EL (cell line): Measurements from ENCODE around the gene IGFBP7.
A peak's percentile ranks its signal among the peaks of the same experiment; 100 is the strongest.

Source experiments
- DNase-seq: peaks from one replicate; pipeline ENCODE4 v3.0.0-alpha.2; 2016

Gene IGFBP7

GRCh38 chr4:57093845-57094831 is 16.0 kb downstream of the IGFBP7 start:
- peak; percentile 47 for DNase-seq

DNA sequence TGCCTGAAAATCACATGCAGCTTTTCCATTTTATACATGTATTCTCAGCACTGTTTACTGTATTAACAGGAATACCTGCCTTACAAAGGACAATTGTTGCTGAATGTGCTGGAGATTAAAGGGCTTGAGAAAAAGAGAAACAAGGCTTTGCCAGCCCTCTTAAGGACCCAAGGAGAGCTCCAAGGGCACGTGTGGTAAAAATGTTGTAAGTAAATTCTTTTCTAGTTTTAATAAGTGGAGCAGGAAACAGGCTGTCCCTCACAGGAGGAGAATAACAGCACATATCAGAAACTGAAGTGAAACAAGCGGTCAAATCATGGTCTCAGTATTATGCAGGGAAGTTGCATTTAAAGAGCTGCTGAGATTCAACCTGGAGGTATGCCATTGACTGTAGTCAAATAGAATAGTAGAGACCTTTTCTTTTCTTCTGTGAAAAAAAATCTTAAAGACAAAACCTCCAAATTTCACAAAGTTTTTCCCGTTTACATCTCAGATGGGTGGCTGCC is 18.5 kb downstream of the IGFBP7 start:
- no peak for DNase-seq

- no peak for DNase-seq
These were observed 20.1 kb downstream of the IGFBP7 start for GRCh38 chr4:57090079-57090478.

- no peak for DNase-seq
These were observed 20.6 kb downstream of the IGFBP7 start for GRCh38 chr4:57089549-57089948.

DNA sequence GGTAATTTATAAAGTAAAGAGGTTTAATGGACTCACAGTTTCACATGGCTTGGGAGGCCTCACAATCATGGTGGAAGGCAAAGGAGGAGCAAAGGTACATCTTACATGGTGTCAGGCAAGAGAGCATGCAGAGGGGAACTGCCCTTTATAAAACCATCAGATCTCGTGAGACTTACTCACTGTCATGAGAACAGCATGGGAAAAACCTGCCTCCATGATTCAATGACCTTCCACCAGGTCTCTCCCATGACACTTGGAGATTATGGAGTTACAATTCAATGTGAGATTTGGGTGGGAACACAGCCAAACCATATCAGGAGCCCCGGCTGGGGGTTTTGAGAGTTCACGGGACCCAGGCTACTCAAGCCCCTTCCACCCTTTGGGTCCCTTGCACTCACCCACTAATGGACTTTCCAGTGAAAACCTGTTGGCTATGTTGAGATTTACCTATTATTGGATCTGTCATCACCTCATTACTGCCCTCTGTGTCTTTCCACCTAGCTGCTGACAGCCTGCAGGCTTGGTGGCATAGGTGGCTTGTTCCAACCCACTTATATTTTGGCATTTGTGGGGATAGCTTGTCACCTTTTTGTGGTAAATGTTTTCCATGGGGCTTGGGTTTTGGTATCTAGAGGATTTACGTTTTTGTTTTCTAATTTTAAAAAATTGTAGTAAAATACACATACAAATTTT is 24.0 kb downstream of the IGFBP7 start:
- no peak for DNase-seq

DNA sequence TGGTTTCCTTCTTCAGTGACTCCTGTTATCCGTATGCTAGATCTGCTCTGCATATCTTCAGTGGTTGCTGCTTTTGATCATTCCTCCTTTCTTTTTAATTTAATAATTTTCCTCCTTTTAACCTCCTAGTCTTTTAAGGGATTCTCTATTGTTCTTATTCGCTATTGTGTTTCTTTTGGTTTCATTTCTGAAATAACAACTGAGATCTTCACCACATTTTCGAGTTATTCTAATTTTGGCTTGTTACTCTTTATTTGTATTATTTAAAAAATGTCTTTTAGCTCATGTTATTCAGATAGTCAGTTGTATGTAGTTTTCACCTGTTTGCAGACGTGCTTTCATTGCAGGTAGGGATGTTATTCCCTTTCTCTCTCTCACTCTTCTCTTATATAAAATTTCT is 24.9 kb downstream of the IGFBP7 start:
- no peak for DNase-seq

DNA sequence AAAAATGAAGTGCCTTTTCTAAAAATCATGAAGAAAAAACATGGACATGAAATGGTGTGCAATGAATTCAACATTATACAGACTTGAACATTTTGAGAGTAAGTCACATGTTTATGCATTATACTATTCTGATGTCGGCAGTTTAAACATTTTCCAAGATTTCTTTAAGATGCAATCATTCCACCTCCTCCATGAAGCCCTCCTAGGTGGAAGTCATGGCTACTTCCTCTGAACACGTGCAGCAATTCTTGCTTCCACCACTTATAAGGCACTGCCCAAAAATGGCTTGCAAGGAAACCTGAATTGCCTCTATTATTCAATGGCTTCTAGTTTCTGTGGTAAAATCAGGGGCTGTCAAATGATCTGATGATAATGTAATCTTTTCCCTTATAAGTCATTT is 25.8 kb downstream of the IGFBP7 start:
- no peak for DNase-seq

- no peak for DNase-seq
These were observed 27.1 kb downstream of the IGFBP7 start for GRCh38 chr4:57083090-57083489.

DNA sequence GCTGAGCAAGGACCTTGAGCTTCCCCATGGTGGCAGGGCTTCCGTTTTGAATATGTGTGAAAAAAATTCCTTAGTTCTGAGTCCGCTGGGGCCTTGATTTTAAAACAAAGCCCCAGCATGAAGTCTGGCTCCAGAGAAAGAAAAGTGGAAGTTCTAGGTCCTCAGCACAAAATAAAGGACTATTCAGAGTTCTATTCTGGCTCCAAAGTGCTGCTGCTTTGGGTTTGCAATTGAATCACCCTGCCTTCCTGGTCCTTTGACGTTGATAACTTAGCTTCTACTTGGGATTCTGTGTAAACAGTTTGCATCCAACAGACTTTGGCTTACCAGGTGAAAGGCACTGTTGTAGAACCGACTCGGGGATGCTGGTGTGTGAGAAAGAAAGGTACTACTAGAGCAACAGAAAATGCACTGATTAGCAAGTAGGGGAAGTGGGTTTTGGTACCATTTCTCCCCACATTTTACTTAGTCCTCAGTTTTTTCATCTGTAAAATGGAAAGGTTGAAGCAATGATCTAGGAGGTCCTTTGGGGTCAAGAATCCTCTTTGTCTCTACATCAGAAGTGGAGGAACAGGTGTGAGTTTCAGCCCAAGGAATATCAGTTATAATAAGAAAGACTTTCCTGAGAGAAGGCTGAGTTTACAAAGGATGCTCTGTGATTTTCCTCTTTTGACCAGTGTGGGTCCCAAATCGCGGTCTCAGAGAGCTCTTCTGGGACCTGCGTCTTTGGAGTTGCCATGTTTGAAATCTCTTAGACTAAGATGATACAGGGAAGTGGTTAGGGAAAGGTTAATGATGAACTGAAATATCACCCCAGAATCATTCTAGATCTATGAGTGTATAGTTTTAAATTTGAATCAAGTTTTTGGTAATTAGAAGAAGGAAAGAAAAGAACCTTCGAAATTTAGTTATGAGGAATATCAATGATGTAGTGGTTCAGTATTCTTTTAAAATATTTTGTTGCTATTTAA is 28.2 kb downstream of the IGFBP7 start:
- DNase-seq, result no peak

DNA sequence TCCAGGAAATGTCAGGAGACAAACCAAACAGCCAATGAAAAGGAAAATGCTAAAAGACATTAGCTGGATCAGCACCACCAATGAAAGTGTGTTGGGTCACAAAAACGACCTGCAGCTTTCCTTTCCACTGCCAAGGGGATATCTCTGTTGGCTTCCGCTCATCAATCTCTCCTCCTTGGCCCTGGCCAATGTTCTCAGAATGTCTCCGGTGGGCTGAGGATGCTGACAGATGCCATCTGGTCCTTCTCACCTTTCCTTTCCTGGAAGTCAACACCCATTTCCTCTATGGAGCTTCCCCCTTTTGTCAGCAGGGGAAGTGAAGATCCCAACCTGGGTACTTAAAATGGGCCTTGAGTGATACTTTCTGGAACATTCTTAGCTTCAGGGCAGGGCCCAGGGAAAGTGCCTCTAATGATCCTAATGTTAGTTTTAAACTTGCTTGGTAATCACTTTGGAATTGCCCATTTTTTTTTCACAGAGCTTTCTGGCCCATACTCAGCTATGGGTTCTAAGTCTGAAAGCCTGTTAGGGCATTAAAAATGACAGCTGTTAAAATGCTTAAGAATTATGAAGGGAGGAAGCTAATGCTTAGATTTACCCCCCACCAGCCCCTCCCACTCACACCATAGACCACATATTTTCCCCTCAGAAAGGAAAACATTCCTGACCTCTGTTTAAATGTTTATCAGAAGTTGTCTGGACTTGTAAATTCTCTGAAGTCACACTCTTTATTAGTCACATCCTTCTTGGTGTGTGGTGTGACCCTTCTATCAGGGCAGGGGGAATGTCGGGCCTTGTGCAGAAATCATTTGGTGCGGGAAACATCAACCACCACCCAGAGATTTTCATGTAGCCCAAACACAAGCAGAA is 29.2 kb downstream of the IGFBP7 start:
- DNase-seq, result peak; percentile 97

DNA sequence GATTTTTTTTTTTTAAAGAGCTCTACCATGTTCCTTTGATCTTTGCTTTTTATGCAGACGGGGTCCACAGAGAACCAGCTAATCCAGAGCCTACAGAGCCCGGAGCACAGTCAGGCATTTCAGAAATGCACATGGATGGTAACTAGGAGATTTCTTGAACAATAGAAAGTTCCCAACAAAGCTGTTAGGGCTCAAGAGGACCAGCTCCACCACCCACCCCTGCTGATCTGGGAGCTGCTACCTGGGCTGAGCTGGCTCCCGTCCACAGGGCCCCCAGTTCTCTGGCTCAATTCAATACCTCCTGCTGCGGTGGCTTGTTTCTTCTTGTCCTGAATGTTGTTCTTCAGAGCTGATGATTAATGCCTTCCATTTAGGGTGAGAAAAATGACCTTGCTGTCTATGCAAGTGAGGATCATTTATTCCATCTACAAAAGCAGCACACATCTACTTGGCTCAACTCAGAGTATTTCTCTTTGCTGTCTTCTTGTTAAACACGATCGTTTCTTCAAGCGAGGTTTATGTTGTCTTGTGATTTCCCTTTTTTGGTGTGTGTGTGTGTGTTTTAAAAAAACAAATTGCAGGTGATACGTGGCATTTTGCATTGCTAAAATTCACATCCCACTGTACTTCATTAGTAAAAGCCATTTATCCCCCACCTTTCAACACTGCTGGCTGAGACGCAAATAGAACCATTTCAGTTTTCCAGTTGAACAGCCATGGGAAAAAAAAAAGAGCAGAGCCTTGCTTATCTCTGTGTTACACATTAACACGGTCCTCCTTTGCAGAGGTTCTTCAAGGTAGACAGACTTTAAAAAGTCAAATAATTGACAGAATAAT is 31.3 kb downstream of the IGFBP7 start:
- no peak for DNase-seq

DNA sequence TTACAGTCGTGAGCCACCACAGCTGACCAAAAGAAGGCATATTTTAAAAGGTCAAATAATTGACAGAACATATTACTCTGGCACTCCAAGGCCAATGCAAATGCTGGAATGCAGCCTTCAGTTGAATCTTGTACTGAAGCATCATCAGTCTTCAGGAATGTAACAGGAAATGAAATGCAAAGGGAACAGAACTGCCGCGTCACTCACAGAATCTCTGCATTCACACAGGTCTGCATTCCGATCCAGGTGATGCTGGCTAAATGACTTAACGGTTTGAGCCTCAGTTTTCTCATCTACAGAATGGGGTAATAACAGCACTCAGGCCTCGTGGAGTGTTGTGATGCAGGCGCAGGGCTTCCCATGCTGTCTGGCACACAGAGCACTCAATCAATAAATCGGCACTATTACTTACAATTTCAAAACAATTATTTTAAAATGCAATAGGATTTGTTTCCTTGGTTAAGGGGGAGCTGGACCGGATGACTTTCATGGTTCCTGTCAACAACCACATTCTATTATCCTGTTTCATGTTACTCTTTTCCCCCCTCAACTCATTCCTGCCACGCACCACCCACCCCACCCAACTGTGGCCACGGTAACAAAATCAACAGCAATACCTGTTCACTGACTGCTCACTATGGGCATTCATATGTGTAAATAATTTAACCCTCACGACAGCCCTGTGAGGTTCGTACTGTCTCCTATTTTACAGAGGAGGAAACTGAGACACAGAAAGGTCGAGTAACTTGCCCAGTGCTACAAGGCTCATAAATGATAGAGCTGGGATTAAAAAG is 32.4 kb downstream of the IGFBP7 start:
- peak; percentile 89 for DNase-seq

- DNase-seq, result no peak
These were observed 33.5 kb downstream of the IGFBP7 start for GRCh38 chr4:57076646-57077045.

- DNase-seq, result no peak
These were observed 34.8 kb downstream of the IGFBP7 start for GRCh38 chr4:57075367-57075766.

GRCh38 chr4:57074744-57075143 is 35.4 kb downstream of the IGFBP7 start:
- DNase-seq, result peak; percentile 92

GRCh38 chr4:57073559-57073958 is 36.6 kb downstream of the IGFBP7 start:
- DNase-seq, result no peak

GRCh38 chr4:57071326-57071725 is 38.9 kb downstream of the IGFBP7 start:
- DNase-seq, result peak; percentile 48

- peak; percentile 41 for DNase-seq
These were observed 39.7 kb downstream of the IGFBP7 start for GRCh38 chr4:57070461-57070860.

DNA sequence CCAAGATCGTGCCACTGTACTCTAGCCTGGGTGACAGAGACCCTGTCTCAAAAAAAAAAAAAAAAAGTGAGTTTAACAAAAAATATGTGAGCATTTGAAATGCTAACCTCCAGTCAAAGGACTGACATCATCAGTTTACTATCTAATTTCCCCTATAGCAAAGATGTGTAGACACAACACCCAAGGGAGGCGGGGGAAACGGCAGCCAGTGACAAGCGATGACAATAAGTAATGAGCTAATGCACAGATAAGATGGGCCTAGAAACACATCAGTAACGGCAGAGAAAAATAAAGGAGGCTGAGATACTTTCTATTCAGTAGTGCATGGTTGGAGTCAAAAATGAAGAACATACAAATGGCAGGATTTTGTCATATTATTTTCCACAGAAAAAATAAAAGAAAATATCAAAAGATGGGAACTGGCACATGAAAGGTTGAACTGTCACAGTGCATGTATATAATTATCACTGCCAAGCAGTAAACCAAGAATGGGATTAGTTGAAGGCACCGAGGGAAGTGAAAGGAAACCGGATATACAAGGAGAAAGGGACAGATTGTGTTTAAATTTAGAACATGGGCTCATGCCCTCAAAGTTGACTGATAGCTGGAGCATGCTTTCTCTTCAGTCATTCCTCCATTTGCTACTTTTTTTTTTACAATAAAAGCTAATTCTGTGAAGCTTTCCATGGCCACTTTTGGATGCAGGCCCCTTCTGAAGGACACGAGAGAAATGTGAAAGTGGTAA is 41.8 kb downstream of the IGFBP7 start:
- no peak for DNase-seq
